ENCODE results near the gene BLOC1S5. TPM values are rescaled to one million over a fixed set of nuclear protein-coding genes. Genes with fewer than 3 reads are reported as not detected.

BLOC1S5 gene
- polyA plus RNA-seq, 2 of the 4 experiments (the other 2 are of a cell fraction), result 10.2 to 10.8 TPM

DNA sequence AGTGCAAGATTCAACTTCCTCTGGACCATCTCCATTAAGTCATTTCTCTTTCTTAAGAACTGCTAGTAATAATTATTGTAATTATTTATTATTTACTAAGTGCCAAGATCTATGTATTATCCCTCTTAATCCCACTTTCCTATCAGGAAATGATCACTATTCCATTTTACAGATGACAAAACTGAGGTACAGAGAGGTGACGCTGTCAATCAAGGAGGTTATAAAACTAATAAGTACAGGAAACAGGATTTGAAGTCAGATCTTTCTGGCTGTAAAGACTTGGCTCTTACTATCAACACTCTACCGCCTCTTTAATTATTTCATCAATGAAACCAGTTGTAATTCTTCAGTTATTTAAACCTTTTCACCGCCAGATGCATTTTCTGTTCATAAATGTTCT is 37.4 kb downstream of the BLOC1S5 start:
- TF ChIP-seq PHF8 (IDR thresholded peaks at IDR 0.05; ENCODE audit: borderline replicate concordance, low read depth) (no peak), CBX8 (IDR thresholded peaks at IDR 0.05) (no peak), KDM5A (IDR thresholded peaks at IDR 0.05) (no peak), HDAC2 (IDR thresholded peaks at IDR 0.05) (no peak), ESRRA (IDR thresholded peaks at IDR 0.05; ENCODE audit: borderline replicate concordance, low read length) (no peak), FOXS1 (CRISPR knock-in tag; IDR thresholded peaks at IDR 0.05) (no peak), FOSL2 (IDR thresholded peaks at IDR 0.05) (no peak), FOSL2 (CRISPR knock-in tag; IDR thresholded peaks at IDR 0.05) (no peak), HEYL (CRISPR knock-in tag; IDR thresholded peaks at IDR 0.05) (no peak), JUNB (IDR thresholded peaks at IDR 0.05) (no peak)
- TF ChIP-seq, protein P1, sequence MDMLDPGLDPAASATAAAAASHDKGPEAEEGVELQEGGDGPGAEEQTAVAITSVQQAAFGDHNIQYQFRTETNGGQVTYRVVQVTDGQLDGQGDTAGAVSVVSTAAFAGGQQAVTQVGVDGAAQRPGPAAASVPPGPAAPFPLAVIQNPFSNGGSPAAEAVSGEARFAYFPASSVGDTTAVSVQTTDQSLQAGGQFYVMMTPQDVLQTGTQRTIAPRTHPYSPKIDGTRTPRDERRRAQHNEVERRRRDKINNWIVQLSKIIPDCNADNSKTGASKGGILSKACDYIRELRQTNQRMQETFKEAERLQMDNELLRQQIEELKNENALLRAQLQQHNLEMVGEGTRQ (IDR thresholded peaks at IDR 0.05), result no peak
- TF ChIP-seq, protein P2, sequence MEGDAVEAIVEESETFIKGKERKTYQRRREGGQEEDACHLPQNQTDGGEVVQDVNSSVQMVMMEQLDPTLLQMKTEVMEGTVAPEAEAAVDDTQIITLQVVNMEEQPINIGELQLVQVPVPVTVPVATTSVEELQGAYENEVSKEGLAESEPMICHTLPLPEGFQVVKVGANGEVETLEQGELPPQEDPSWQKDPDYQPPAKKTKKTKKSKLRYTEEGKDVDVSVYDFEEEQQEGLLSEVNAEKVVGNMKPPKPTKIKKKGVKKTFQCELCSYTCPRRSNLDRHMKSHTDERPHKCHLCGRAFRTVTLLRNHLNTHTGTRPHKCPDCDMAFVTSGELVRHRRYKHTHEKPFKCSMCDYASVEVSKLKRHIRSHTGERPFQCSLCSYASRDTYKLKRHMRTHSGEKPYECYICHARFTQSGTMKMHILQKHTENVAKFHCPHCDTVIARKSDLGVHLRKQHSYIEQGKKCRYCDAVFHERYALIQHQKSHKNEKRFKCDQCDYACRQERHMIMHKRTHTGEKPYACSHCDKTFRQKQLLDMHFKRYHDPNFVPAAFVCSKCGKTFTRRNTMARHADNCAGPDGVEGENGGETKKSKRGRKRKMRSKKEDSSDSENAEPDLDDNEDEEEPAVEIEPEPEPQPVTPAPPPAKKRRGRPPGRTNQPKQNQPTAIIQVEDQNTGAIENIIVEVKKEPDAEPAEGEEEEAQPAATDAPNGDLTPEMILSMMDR (IDR thresholded peaks at IDR 0.05), result no peak
- Histone ChIP-seq H3K4me3 (no peak overlapping the region), H3K4me2 (no peak overlapping the region), H3K27ac (no peak overlapping the region), H3K4me1 (peaks cover 9% of the 10 kb centered on the region; the same call in 1 of the 3 replicates), H3K9me3 (no peaks in the 10 kb centered on the region)
- FAIRE-seq, result no peak
- no peak for DNase-seq (ENCODE audit: low read depth in 1 of 2, low spot score in 1 of 2)
- POLR2A ChIA-PET, result no interaction called here
- WGBS (ENCODE audit: missing lambda C conversion rate), result 72% methylated on average over 3 of the region's 3 CpGs
- CTCF ChIA-PET, result no interaction called here
- no peak for ATAC-seq

DNA sequence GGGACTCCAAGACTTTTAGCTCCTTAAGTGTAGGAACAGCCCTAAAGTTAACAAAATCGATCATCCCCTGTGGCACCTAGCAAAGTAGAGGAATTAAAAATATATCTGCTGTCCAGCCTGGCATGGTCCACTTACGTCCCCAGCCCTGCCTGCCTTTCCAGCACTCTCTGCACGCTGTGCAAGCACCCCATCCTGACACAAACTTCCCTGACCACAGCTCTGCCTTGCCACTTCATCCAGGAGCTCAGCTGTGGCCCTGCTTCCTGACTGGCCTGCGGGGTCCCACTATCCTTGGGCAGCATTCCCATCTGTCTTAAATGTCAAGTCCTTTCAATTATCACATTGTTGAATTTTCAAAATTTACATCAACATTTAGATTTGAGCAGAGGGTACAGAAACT is 39.0 kb downstream of the BLOC1S5 start:
- WGBS (ENCODE audit: missing lambda C conversion rate), result 77% methylated on average over 4 of the region's 4 CpGs
- FAIRE-seq (no peak), ATAC-seq (no peak), DNase-seq (ENCODE audit: low read depth in 1 of 2, low spot score in 1 of 2) (no peak)
- POLR2A ChIA-PET, result no interaction called here
- H3K4me2 ChIP-seq, result no peak overlapping the region
- H3K4me3 ChIP-seq, result no peak overlapping the region
- CTCF ChIA-PET, result no interaction called here
- H3K27ac ChIP-seq, result no peak overlapping the region
- H3K9me3 ChIP-seq, result no peaks in the 10 kb centered on the region
- no peak for TF ChIP-seq POLR2AphosphoS2 (conservative IDR thresholded peaks at IDR 0.05; ENCODE audit: low read length)
- H3K4me1 ChIP-seq, result peaks cover 9% of the 10 kb centered on the region; the same call in 1 of the 3 replicates

DNA sequence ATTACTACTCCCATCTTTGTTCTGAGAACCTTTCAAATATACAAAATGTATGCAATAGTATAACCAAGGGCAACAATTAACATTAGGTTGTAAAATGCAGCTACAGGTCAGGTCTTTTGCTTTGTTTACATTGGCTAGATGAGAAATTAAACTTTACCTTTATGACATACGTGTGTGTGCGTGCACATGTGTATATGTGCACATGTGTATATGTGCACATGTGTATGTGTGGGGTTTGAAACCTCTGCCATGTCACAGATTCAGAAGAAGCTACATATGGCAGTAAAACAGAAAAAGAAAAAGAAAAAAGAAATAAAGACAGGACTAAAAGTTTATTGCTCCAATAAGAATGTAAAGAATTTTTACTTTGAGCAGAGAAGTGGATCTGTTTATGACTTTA is 40.6 kb downstream of the BLOC1S5 start:
- Histone ChIP-seq H3K27ac (no peak overlapping the region), H3K9me3 (no peaks in the 10 kb centered on the region), H3K4me2 (no peak overlapping the region), H3K4me3 (no peak overlapping the region), H3K4me1 (0 out of 3 replicates have a peak, but pooled peaks cover 2% of the 10 kb centered on the region)
- DNase-seq (ENCODE audit: low read depth in 1 of 2, low spot score in 1 of 2) (no peak), FAIRE-seq (no peak), ATAC-seq (no peak)
- TF ChIP-seq HOXB13 (CRISPR knock-in tag; IDR thresholded peaks at IDR 0.05; ENCODE audit: low read depth) (no peak), BHLHE40 (IDR thresholded peaks at IDR 0.05; ENCODE audit: low read depth, low read length) (no peak), EP300 (IDR thresholded peaks at IDR 0.05) (no peak), TFCP2L1 (CRISPR knock-in tag; IDR thresholded peaks at IDR 0.05) (no peak), FOXS1 (CRISPR knock-in tag; IDR thresholded peaks at IDR 0.05) (no peak), HOXB5 (CRISPR knock-in tag; IDR thresholded peaks at IDR 0.05) (no peak), TP53 (CRISPR knock-in tag; IDR thresholded peaks at IDR 0.05) (no peak), POLR2A (IDR thresholded peaks at IDR 0.05; ENCODE audit: low read length) (no peak), FOSB (CRISPR knock-in tag; IDR thresholded peaks at IDR 0.05) (no peak), GATA3 (IDR thresholded peaks at IDR 0.05; ENCODE audit: borderline replicate concordance) (no peak), KDM1A (IDR thresholded peaks at IDR 0.05; ENCODE audit: low read depth) (no peak)
- ChIA-PET CTCF (interaction anchor here (0.7 to 1.3 kb wide), 2 partner anchors 151 to 403 kb away, joined by 3 read pairs; no protein-coding TSS in a partner anchor), POLR2A (no interaction called here)
- WGBS (ENCODE audit: missing lambda C conversion rate), result 96% methylated on average over 2 of the region's 2 CpGs

Measured in A549 (cell line).